ENCODE measurements around the gene TTC7B.
"Not testable (repeated sequence)": the region's sequence is repeated elsewhere in the genome, so short reads cannot be mapped to it uniquely, and the experiment has no call there.

The TTC7B gene

GRCh38 chr14:90815822-90816662, at the start of gene TTC7B:
Gene TTC7B (minus strand): TSS chr14:90816430. CDS start chr14:90816295, 135 bp downstream.
- no peak for DNase-seq

- DNase-seq, result no peak
These were observed 48.5 kb upstream of the TTC7B start for GRCh38 chr14:90864741-90865140.

- DNase-seq, result no peak
These were observed 42.3 kb upstream of the TTC7B start for GRCh38 chr14:90858511-90858910.

GRCh38 chr14:90857866-90858265, 41.6 kb upstream of the TTC7B start:
- DNase-seq, result no peak

GRCh38 chr14:90856115-90856514, 39.9 kb upstream of the TTC7B start:
- not testable (repeated sequence) for DNase-seq

- no peak for DNase-seq
These were observed 36.9 kb upstream of the TTC7B start for GRCh38 chr14:90853116-90853515.

GRCh38 chr14:90851327-90852036, 35.3 kb upstream of the TTC7B start:
- no peak for DNase-seq

GRCh38 chr14:90850487-90850886, 34.3 kb upstream of the TTC7B start:
- no peak for DNase-seq

GRCh38 chr14:90849787-90850444, 33.7 kb upstream of the TTC7B start:
- DNase-seq, result no peak

GRCh38 chr14:90848944-90849731, 32.9 kb upstream of the TTC7B start:
- DNase-seq, result no peak

GRCh38 chr14:90846511-90846910, 30.3 kb upstream of the TTC7B start:
- no peak for DNase-seq

GRCh38 chr14:90844321-90844720, 28.1 kb upstream of the TTC7B start:
- no peak for DNase-seq

- DNase-seq, result no peak
These were observed 26.5 kb upstream of the TTC7B start for GRCh38 chr14:90842726-90843125.

- not testable (repeated sequence) for DNase-seq
These were observed 24.4 kb upstream of the TTC7B start for GRCh38 chr14:90840667-90841066.

- DNase-seq, result no peak
These were observed 23.6 kb upstream of the TTC7B start for GRCh38 chr14:90839889-90840266.

GRCh38 chr14:90839024-90839888, 23.0 kb upstream of the TTC7B start:
- no peak for DNase-seq

GRCh38 chr14:90838531-90838930, 22.3 kb upstream of the TTC7B start:
- DNase-seq, result not testable (repeated sequence)

- DNase-seq, result no peak
These were observed 21.1 kb upstream of the TTC7B start for GRCh38 chr14:90837355-90837754.

GRCh38 chr14:90836692-90837063, 20.4 kb upstream of the TTC7B start:
- no peak for DNase-seq

- DNase-seq, result no peak
These were observed 15.6 kb upstream of the TTC7B start for GRCh38 chr14:90831821-90832220.

- no peak for DNase-seq
These were observed 14.9 kb upstream of the TTC7B start for GRCh38 chr14:90830931-90831701.

Measured in NCI-H1436 treated with DMSO at 0.1 percent for 48 hours (cell line).